GM12891 (cell line): ENCODE results near the gene POU2F1.

ENCODE experiments used
- PAX5 ChIP-seq: IDR thresholded peaks from 2 replicates; pipeline ENCODE4 v1.6.1; 2011; ENCODE audit warnings: low read length, moderate library complexity, mild to moderate bottlenecking; ENCODE audit not compliant: insufficient read depth, severe bottlenecking
- POLR2A ChIP-seq: IDR thresholded peaks from 2 replicates; pipeline ENCODE4 v1.6.1; 2011; ENCODE audit warnings: low read depth, low read length, control low read depth
- POLR2AphosphoS5 ChIP-seq: IDR thresholded peaks from 2 replicates; pipeline ENCODE4 v1.6.1; 2011; ENCODE audit warnings: low read depth, low read length, control low read depth
- POU2F2 ChIP-seq: IDR thresholded peaks from 2 replicates; pipeline ENCODE4 v1.6.1; 2011; ENCODE audit warnings: low read depth, mild to moderate bottlenecking, control low read depth, low read length, moderate library complexity
- TAF1 ChIP-seq: IDR thresholded peaks from 2 replicates; pipeline ENCODE4 v1.6.1; 2011; ENCODE audit warnings: low read depth, low read length, control low read depth

- no peak for TF ChIP-seq POLR2AphosphoS5
- no peak for TF ChIP-seq POLR2A
- TF ChIP-seq TAF1: no peak
- TF ChIP-seq PAX5: no peak
- TF ChIP-seq POU2F2: no peak
Measured at GRCh38 chr1:167246971-167247370, 26.3 kb downstream of the POU2F1 start.
